GOT3 (cell line): ENCODE data around the gene CYP19A1.

ENCODE experiments used
- DNase-seq: peaks from one replicate; lab custom pipeline; 2025; ENCODE audit warnings: mixed read lengths; lab: John Stamatoyannopoulos, UW

Gene CYP19A1

GRCh38 chr15:51323749-51324148 lies 14.6 kb downstream of the CYP19A1 start:
- DNase-seq = no peak

GRCh38 chr15:51322621-51323296 lies 15.6 kb downstream of the CYP19A1 start:
- no peak for DNase-seq

GRCh38 chr15:51321316-51321715 lies 17.1 kb downstream of the CYP19A1 start:
- no peak for DNase-seq

- DNase-seq = no peak
Measured at GRCh38 chr15:51320843-51321242, 17.6 kb downstream of the CYP19A1 start.

- DNase-seq = no peak
Measured at GRCh38 chr15:51319539-51319938, 18.9 kb downstream of the CYP19A1 start.

GRCh38 chr15:51318382-51319150 lies 19.8 kb downstream of the CYP19A1 start:
- no peak for DNase-seq

- DNase-seq = no peak
Measured at GRCh38 chr15:51316636-51317035, 21.8 kb downstream of the CYP19A1 start.

GRCh38 chr15:51315726-51316125 lies 22.7 kb downstream of the CYP19A1 start:
- DNase-seq = no peak

GRCh38 chr15:51314391-51315337 lies 23.7 kb downstream of the CYP19A1 start:
- no peak for DNase-seq

GRCh38 chr15:51313644-51314280 lies 24.6 kb downstream of the CYP19A1 start:
- no peak for DNase-seq

GRCh38 chr15:51313074-51313393 lies 25.4 kb downstream of the CYP19A1 start:
- DNase-seq = no peak

- no peak for DNase-seq
Measured at GRCh38 chr15:51312166-51313073, 26.0 kb downstream of the CYP19A1 start.

- DNase-seq = no peak
Measured at GRCh38 chr15:51311510-51311909, 26.9 kb downstream of the CYP19A1 start.

GRCh38 chr15:51310064-51310463 lies 28.3 kb downstream of the CYP19A1 start:
- DNase-seq = no peak

GRCh38 chr15:51307811-51308210 lies 30.6 kb downstream of the CYP19A1 start:
- no peak for DNase-seq

GRCh38 chr15:51307325-51307724 lies 31.1 kb downstream of the CYP19A1 start:
- DNase-seq = no peak

- no peak for DNase-seq
Measured at GRCh38 chr15:51303462-51303980, 34.9 kb downstream of the CYP19A1 start.

GRCh38 chr15:51302480-51302879 lies 35.9 kb downstream of the CYP19A1 start:
- DNase-seq = no peak

GRCh38 chr15:51299187-51300015 lies 39.0 kb downstream of the CYP19A1 start:
- no peak for DNase-seq

GRCh38 chr15:51298620-51299019 lies 39.8 kb downstream of the CYP19A1 start:
- no peak for DNase-seq
